Small intestine (tissue), 7 donors: ENCODE results near the gene BTG1. TPM values are rescaled to one million over a fixed set of nuclear protein-coding genes. Genes with fewer than 3 reads are reported as not detected.

Source experiments
- DNase-seq, 2 donors: peaks; one replicate each; pipeline versions ENCODE4 v3.0.0 to v3.0.0-alpha.2; 2013
- FAIRE-seq: peaks from 2 replicates; lab custom pipeline; 2012; peaks lifted over from hg19 to GRCh38; lab: Jason Lieb, UNC
- H3K27ac ChIP-seq, 3 donors: one replicate each; pipeline ENCODE4 v1.5.1; 2013; ENCODE audit warnings: low read length in 2 of 3, mild to moderate bottlenecking in 2 of 3, control low read depth in 1 of 3, inconsistent platforms in 1 of 3, low read depth in 1 of 3, moderate library complexity in 1 of 3
- H3K27me3 ChIP-seq, 3 donors: one replicate each; pipeline ENCODE4 v1.6.1; 2013; ENCODE audit warnings: low read length in 3 of 3, inconsistent platforms in 1 of 3; ENCODE audit not compliant: control insufficient read depth in 3 of 3, insufficient read depth in 3 of 3
- H3K36me3 ChIP-seq, 3 donors: one replicate each; pipeline ENCODE4 v1.6.1; 2013; ENCODE audit warnings: low read length in 3 of 3, inconsistent platforms in 1 of 3, low read depth in 1 of 3, mild to moderate bottlenecking in 1 of 3, moderate library complexity in 1 of 3; ENCODE audit not compliant: control insufficient read depth in 3 of 3, insufficient read depth in 2 of 3
- H3K4me1 ChIP-seq, 3 donors: one replicate each; pipeline ENCODE4 v1.6.1; 2013; ENCODE audit warnings: low read length in 2 of 3, inconsistent platforms in 1 of 3, low read depth in 1 of 3, mild to moderate bottlenecking in 1 of 3, moderate library complexity in 1 of 3; ENCODE audit not compliant: control insufficient read depth in 3 of 3, insufficient read depth in 2 of 3
- H3K4me3 ChIP-seq, 3 donors: one replicate each; pipeline ENCODE4 v1.5.1; 2013; ENCODE audit warnings: low read length in 3 of 3, control low read depth in 1 of 3, inconsistent platforms in 1 of 3, low read depth in 1 of 3, mild to moderate bottlenecking in 1 of 3, moderate library complexity in 1 of 3
- H3K9me3 ChIP-seq, 2 donors: one replicate each; pipeline ENCODE4 v1.6.1; 2013; ENCODE audit warnings: low read depth in 1 of 2, low read length in 1 of 2; ENCODE audit not compliant: control insufficient read depth in 2 of 2, insufficient read depth in 1 of 2
- WGBS, 3 donors: extraction: QIAGEN DNeasy Blood & Tissue Kit; methylation state at CpG; one replicate each; pipeline ENCODE4 v1.1.7; 2013; 5-methylcytosine and 5-hydroxymethylcytosine counted together
- polyA plus RNA-seq, 4 donors: library from polyadenylated mRNA; stranded (reverse) in 3 of 4; unstranded in 1 of 4; fragments of 200-250 nt in 3 of 4; fragments of 120-200 nt in 1 of 4; gene quantifications; one replicate each; pipeline versions ENCODE4 v1.2.1 to v1.2.3, GENCODE V29; 2013
- donor health status: healthy with polysubstance abuse.
- donor health status: control.
- donor health status: control.
- donor health status: Bipolar disorder and iron deficiency.
- donor health status: healthy.

BTG1 gene
- polyA plus RNA-seq, 4 donors: 38.8 to 61.1 (median 50.9) TPM

- Histone ChIP-seq H3K27ac (no peak overlapping the region), H3K4me1 (no peaks in the 10 kb centered on the region), H3K4me3 (no peak overlapping the region), H3K9me3 (no peaks in the 10 kb centered on the region), H3K36me3 (no peaks in the 10 kb centered on the region), H3K27me3 (no peaks in the 10 kb centered on the region)
- DNase-seq (no peak), FAIRE-seq (no peak)
- 90 to 97% (median 97%) methylated on average over 1 of the region's 1 CpG for WGBS, 3 donors
Measured at GRCh38 chr12:92162079-92162478, 16.4 kb upstream of the BTG1 start.

GRCh38 chr12:92158796-92159439 lies 13.3 kb upstream of the BTG1 start:
- Histone ChIP-seq H3K27me3 (no peaks in the 10 kb centered on the region), H3K4me3 (no peak overlapping the region), H3K4me1 (no peaks in the 10 kb centered on the region), H3K27ac (peak overlapping the region in 1 of 3 donors; percentile 17), H3K9me3 (no peaks in the 10 kb centered on the region), H3K36me3 (no peaks in the 10 kb centered on the region)
- DNase-seq (no peak), FAIRE-seq (no peak)
- 55 to 82% (median 81%) methylated on average over 6 of the region's 6 CpGs for WGBS, 3 donors

DNA sequence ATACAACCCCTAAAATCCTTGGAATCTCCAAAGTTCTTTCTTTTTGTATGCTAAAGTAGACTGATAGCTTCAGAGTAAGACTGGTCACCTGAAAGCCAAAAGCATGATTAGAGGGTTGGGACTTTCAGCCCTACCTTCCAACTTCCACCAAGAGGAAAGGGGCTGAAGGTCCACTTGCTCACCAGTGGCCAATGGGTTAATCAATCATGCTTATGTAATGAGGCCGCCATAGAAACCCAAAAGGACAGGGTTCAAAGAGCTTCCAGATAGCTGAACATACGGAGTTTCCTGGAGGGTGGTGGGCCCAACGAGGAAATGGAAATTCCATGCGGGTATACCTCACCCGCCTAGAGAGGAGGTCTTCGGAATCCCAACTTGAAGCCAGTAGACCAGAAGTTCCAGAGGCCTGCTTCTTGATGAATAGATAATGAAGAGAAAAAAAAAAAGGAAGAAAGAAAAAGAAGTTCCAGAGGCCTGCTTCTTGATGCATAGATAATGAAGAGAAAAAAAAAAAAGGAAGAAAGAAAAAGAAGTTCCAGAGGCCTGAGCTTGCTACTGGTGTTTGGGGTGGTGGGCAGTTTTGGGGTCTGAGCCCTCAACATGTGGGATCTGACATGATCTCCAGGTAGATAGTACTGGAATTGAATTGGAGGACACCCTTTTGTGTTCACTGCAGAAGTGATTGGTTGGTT lies 11.2 kb upstream of the BTG1 start:
- no peak for FAIRE-seq
- H3K9me3 ChIP-seq: no peaks in the 10 kb centered on the region
- H3K27me3 ChIP-seq: no peaks in the 10 kb centered on the region
- WGBS, 3 donors: 82 to 88% (median 84%) methylated on average over 6 of the region's 6 CpGs
- DNase-seq: no peak
- H3K4me3 ChIP-seq: no peak overlapping the region
- H3K4me1 ChIP-seq: no peaks in the 10 kb centered on the region
- H3K36me3 ChIP-seq: no peaks in the 10 kb centered on the region
- no peak overlapping the region for H3K27ac ChIP-seq

GRCh38 chr12:92156139-92156538 lies 10.5 kb upstream of the BTG1 start:
- H3K27ac ChIP-seq: no peak overlapping the region
- no peak for FAIRE-seq
- no peaks in the 10 kb centered on the region for H3K36me3 ChIP-seq
- no peaks in the 10 kb centered on the region for H3K27me3 ChIP-seq
- no peak for DNase-seq
- H3K9me3 ChIP-seq: no peaks in the 10 kb centered on the region
- no peaks in the 10 kb centered on the region for H3K4me1 ChIP-seq
- H3K4me3 ChIP-seq: no peak overlapping the region
- 61 to 74% (median 70%) methylated on average over 2 of the region's 2 CpGs for WGBS, 3 donors

DNA sequence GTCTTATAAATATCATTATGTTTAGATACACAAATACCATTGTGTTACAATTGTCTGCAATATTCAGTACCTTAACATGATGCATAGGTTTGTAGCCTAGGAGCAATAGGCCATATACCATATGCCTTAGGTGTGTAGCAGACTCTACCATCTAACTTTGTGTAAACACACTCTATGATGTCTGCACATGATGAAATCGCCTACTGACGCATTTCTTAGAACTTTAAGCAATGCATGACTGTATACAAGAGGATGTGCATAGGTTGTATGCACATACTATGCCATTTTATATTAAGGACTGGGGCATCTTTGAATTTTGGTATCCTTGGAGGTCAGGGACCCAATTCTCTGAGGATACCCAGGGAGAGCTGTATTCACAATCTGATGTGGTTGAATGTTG lies 10.1 kb upstream of the BTG1 start:
- no peak for DNase-seq
- no peak for FAIRE-seq
- Histone ChIP-seq H3K4me1 (no peaks in the 10 kb centered on the region), H3K36me3 (no peaks in the 10 kb centered on the region), H3K27me3 (no peaks in the 10 kb centered on the region), H3K27ac (no peak overlapping the region), H3K4me3 (no peak overlapping the region), H3K9me3 (no peaks in the 10 kb centered on the region)
- WGBS, 3 donors: 94 to 95% (median 94%) methylated on average over 2 of the region's 2 CpGs

DNA sequence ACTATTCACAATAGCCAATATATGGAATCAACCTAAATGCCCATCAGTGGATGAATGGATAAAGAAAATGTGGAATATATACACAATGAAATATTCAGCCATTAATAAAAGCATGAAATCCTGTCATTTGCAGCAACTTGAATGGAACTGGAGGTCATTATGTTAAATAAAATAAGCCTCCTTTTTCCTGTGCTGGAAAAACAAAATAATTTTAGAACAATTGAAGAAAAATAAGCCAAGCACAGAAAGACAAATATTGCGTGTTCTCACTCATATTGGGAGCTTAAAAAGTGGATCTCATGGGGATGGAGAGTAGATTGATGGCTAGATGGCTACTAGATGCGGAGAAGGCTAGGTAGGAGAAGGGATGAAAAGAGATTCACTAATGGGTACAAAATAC lies 6.3 kb upstream of the BTG1 start:
- 90 to 100% (median 94%) methylated on average over 2 of the region's 2 CpGs for WGBS, 3 donors

DNA sequence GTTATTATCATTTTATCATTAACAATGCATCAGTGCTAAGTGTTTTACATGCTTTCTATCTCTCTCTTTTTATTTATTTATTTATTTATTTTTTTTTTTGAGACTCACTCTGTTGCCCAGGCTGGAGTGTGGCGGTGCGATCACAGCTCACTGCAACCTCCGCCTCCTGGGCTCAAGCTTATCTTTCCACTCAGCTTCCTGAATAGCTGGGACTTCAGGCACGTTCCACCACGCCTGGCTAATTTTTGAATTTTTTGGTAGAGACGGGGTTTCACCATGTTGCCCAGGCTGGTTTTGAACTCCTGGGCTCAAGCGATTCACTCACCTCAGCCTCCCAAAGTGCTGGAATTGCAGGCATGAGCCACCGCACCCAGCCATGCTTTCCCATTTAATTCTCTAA lies 3.9 kb upstream of the BTG1 start:
- peaks cover 0 to 2% (median 0%) of the 10 kb centered on the region in 3 donors for H3K36me3 ChIP-seq
- DNase-seq (no peak), FAIRE-seq (no peak)
- peaks cover 0 to 9% (median 0%) of the 10 kb centered on the region in 3 donors for H3K4me1 ChIP-seq
- H3K27ac ChIP-seq: no peak overlapping the region
- H3K9me3 ChIP-seq: no peaks in the 10 kb centered on the region
- H3K4me3 ChIP-seq: no peak overlapping the region
- 93 to 94% (median 94%) methylated on average over 8 of the region's 8 CpGs for WGBS, 3 donors
- no peaks in the 10 kb centered on the region for H3K27me3 ChIP-seq

More for the DNA sequence above, 6.3 kb upstream of the BTG1 start:
- no peak for FAIRE-seq
- Histone ChIP-seq H3K36me3 (peaks cover 0 to 2% (median 0%) of the 10 kb centered on the region in 3 donors), H3K27me3 (no peaks in the 10 kb centered on the region), H3K9me3 (no peaks in the 10 kb centered on the region), H3K4me1 (peaks cover 0 to 6% (median 0%) of the 10 kb centered on the region in 3 donors), H3K4me3 (no peak overlapping the region), H3K27ac (no peak overlapping the region)
- no peak for DNase-seq

GRCh38 chr12:92147491-92147890 lies 1.8 kb upstream of the BTG1 start:
- Histone ChIP-seq H3K4me3 (no peak overlapping the region), H3K9me3 (no peaks in the 10 kb centered on the region), H3K27me3 (no peaks in the 10 kb centered on the region), H3K4me1 (peaks cover 0 to 9% (median 0%) of the 10 kb centered on the region in 3 donors), H3K27ac (peak overlapping the region in 1 of 3 donors; percentile 11), H3K36me3 (peaks cover 0 to 7% (median 4%) of the 10 kb centered on the region in 3 donors)
- DNase-seq (peak in 1 of 2 donors; percentile 33), FAIRE-seq (no peak)
- WGBS, 3 donors: 57 to 76% (median 75%) methylated on average over 3 of the region's 3 CpGs
